ENCODE results near the gene SPESP1.

Gene SPESP1

GRCh38 chr15:68930268-68931022 lies at the start of gene SPESP1:
Gene SPESP1 (plus strand): TSS chr15:68930525. CDS start chr15:68930654, 129 bp downstream.
- peak; percentile 19 for DNase-seq (ENCODE audit: low read depth)

GRCh38 chr15:68885070-68885469 lies 45.3 kb upstream of the SPESP1 start:
- DNase-seq (ENCODE audit: low read depth), result no peak

- no peak for DNase-seq (ENCODE audit: low read depth)
Observed at GRCh38 chr15:68887120-68887519, 43.2 kb upstream of the SPESP1 start.

DNA sequence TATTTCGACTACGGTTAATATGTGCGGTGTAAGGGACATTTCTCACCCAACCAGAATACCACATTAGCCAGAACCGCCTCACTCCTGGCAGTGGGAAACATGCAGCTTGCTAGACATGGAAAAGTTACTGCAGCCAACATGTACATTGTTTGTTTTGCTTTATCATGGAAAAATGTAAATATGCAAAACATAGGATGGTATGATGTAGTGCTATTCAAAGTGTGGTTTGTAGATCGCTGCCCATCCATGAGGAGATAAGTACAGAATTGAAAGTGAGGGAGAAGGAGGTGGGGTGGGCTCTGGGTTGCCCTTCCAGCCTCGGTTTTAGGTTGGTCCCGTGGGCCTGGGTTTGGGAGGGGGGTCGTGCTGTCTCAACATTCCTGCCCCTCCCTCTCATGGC lies 42.5 kb upstream of the SPESP1 start:
- DNase-seq (ENCODE audit: low read depth), result no peak

GRCh38 chr15:68888419-68888818 lies 41.9 kb upstream of the SPESP1 start:
- DNase-seq (ENCODE audit: low read depth), result no peak

DNA sequence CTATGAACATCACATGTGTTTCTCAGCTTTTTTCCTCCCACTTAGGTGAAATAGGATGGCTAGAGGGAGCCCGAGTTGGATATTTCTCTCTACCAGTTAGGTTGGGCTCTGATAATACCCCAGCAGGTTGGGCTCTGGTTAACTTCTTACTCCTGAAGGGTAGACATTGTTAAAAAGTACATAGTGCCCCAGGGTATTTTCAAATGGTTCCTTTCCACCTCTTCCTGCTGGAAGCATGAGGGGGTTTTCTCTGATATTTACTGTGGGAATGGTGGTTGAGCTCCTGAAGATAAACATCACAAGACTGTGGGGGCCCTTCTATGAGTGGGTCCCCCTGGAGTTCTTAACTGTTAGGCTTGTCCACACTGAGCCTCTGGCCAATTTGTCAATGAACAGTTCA lies 36.1 kb upstream of the SPESP1 start:
- DNase-seq (ENCODE audit: low read depth), result no peak

GRCh38 chr15:68896178-68896577 lies 34.1 kb upstream of the SPESP1 start:
- no peak for DNase-seq (ENCODE audit: low read depth)

- DNase-seq (ENCODE audit: low read depth), result no peak
Observed at GRCh38 chr15:68897016-68897415, 33.3 kb upstream of the SPESP1 start.

DNA sequence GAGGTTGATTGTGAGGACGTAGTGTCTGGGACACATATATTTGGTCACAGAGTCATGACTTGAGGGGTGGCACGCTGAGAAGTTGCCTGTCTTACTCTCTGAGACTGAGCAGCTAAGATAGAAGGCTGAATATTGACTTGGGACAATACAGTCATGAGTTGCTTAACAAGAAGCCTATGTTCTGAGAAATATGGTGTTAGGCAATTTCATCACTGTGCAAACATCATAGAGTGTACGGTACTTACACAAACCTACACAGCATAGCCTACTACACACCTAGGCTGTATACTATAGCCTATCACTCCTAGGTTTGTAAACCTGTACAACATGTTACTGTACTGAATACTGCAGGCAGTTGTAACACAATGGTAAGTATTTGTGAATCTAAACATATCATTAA lies 30.3 kb upstream of the SPESP1 start:
- DNase-seq (ENCODE audit: low read depth), result no peak

DNA sequence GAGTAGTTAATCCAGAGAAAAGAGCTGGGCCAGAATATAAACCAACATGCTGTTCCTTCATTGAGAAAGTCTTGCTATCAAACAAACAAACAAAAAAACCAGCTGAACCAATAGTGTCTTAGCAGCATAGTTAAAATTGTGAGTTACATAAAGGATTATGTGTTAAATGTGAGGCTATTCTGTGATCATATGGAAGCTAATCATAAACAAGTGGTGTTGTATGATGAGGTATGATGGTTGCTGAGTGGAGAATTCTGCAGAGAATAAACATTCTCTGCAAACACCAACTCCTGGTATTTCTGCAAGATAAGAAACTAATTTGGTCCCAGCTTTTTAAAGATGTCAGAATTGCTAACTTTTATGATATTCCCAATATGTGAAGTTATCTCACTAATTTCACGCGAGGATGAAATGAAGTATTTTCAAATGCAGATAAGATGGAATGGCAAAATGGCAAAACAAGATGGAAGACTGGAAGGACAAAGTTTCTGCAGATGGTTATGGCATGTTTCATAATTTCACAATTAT lies 22.9 kb upstream of the SPESP1 start:
- no peak for DNase-seq (ENCODE audit: low read depth)

GRCh38 chr15:68909601-68910100 lies 20.7 kb upstream of the SPESP1 start:
- DNase-seq (ENCODE audit: low read depth), result no peak

GRCh38 chr15:68910341-68910740 lies 20.0 kb upstream of the SPESP1 start:
- DNase-seq (ENCODE audit: low read depth), result no peak

- no peak for DNase-seq (ENCODE audit: low read depth)
Observed at GRCh38 chr15:68910816-68911215, 19.5 kb upstream of the SPESP1 start.

- DNase-seq (ENCODE audit: low read depth), result no peak
Observed at GRCh38 chr15:68921926-68922325, 8.4 kb upstream of the SPESP1 start.

DNA sequence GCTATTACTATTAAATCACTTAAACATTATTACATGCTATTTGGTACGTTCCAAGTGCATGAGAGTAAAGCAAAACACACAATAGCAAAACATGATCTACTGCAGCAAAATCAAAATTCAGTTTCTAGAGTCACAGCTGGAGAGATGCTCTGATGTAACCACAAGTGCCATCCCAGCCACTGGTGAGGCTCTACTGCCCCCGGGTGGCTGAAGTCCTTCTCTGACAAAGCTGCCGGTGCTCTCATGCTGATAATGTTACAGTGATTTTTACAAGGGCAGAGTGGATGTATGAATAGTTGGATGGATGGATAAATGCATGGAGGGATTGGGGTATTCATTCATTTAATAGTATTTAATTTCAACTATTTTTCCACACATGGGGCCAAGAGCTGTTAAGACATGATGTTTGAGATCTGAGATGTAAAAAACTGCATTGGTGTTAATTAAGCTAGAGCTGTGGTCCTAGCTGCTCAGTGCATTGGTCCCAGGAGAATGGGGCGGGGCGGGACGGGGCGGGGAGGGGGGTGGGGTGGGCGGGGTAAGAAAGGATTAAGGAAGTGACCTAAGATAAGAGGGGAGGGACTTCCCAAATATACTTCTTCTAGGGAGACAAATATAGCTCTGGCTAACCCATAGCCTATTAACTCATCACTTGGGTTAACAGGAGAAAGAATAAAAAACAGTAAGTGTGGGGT lies 5.3 kb upstream of the SPESP1 start:
- no peak for DNase-seq (ENCODE audit: low read depth)

DNA sequence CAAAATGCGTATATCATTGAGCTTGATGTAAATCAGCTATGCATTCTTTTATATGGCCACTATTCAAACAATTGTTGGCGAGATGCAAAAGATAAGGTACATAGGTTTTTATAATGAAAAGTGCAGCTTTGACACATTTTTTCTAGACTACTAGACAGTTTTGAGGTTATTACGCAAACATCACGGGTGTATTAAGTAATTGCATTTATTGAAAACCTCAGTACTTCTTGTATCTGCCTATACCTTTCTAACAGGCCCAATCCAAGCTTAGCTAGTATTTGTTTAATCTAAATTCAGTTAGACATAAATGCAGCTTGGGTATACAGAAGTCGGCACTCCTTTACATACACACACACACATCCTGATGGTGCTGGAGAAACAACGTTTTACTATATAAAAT lies 2.7 kb downstream of the SPESP1 start:
- DNase-seq (ENCODE audit: low read depth), result no peak

GRCh38 chr15:68934341-68934740 lies 4.0 kb downstream of the SPESP1 start:
- no peak for DNase-seq (ENCODE audit: low read depth)

GRCh38 chr15:68935400-68935937 lies 5.1 kb downstream of the SPESP1 start:
- no peak for DNase-seq (ENCODE audit: low read depth)

DNA sequence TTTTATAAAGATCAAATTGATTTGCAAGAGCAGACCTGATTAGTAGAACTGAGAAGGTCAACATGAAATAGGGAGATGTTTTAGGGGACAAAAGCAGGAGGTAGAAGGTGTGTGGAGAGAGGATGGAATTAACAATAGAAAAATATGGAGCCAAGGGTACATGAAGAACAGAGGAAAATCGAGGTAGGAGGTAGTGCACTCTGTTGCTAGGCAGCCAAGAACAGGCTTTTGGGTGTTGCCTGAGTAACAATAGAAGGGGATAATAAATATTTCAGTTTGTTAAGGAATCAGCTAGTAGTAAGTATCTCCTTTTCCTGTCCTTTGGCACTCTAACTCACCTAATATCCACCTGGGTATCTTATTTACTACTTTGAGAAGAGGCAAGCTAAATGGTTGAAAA lies 9.2 kb downstream of the SPESP1 start:
- DNase-seq (ENCODE audit: low read depth), result no peak

DNA sequence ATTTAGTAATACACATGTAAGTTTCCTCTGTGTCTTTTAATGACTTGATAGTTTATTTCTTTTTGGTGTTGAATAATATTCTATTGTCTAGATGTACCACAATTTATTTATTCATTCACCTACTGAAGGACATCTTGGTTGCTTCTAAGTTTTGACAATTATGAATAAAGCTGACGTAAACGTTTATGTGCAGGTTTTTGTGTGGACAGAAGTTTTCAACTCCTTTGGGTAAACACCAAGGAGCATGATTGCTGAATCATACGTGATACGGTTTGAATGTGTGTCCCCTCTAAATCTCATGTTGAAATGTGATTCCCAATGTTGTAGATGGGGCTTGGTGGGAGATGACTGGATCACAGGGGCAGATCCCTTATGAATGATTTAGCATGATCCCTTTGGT lies 21.5 kb downstream of the SPESP1 start:
- DNase-seq (ENCODE audit: low read depth), result no peak

GRCh38 chr15:68957696-68958095 lies 27.4 kb downstream of the SPESP1 start:
- DNase-seq (ENCODE audit: low read depth), result no peak

DNA sequence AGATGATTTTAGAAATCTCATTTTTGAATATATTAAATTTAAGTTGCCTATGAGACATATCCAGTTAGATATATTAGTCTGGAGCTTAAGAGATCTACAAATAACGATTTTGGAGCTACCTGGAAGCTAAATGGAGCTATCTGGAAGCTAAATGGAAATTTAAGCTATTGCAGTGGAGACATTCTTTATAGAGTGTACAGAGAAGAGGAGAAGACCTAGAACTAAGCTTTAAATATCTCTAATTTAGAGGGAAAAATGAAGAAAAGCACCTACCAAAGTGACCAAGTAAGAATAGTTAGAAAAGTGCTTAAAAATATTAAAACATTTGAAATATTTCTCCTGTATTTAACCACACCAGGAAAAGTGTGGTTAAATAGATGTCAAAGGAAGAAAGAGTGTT lies 28.3 kb downstream of the SPESP1 start:
- no peak for DNase-seq (ENCODE audit: low read depth)

DNA sequence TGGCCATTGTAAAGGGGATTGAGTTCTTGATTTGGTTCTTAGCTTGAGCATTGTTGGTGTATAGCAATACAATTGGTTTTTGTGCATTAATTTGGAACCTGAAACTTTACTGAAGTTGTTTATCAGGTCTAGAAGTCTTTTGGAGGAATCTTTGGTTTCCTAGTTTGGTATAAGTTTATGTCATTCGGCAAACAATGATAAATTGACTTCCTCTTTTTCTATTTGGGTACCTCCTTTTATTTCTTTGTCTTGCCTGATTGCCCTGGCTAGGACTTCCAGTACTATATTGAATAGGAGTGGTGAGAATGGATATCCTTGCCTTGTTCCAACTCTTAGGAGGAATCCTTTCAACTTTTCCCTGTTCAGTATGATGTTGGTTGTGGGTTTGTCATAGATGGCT lies 32.1 kb downstream of the SPESP1 start:
- no peak for DNase-seq (ENCODE audit: low read depth)

Data from T-helper 22 cell (primary cell).